ENCODE data around the gene RBL2.
A peak's percentile ranks its signal among the peaks of the same experiment; 100 is the strongest.
"Not testable (repeated sequence)": the region's sequence is repeated elsewhere in the genome, so short reads cannot be mapped to it uniquely, and the experiment has no call there.

The RBL2 gene

DNA sequence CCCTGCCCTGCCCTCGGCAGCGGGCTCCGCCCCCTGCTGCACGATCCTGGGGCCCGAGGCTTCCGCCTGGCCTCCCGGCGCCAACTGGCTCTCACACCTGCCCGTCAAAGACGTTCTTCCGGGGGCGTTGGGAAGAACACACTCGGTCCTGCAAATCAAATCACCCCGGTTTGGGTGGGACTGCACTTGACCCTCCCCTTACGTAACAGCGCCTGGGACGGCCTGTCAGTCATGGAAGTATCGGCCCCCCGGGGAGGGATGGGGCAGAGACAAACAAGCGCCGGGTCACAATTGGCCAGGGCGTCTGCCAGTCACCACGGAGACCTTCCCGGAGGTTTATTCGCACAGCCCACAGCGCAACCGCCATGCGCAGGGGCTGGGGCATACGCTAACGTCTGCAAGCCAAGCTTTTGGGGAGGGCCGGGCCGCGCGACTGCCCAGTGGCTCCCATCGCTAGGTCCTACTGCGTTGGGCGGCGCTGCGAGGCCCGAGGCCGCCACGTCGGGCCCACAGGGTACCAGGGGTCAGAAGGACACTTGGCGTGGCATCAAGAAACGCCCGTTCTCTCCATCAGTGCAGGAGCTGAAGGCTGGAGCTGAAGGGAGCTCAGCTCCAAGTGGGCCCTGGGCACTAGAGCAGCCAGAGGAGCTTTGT is 69.1 kb downstream of the RBL2 start:
- Mint-ChIP-seq H3K27me3 (no peaks in the 10 kb centered on the region), H3K4me1 (ENCODE audit: low read depth in 2 of 2) (peaks cover 39 to 41% of the 10 kb centered on the region in 2 donors), H3K9me3 (no peaks in the 10 kb centered on the region), H3K4me3 (peak overlapping the region; percentile 90 to 95), H3K36me3 (ENCODE audit: insufficient read depth) (peaks cover 13% of the 10 kb centered on the region), H3K27ac (peak overlapping the region; percentile 95 to 96)
- ATAC-seq (replicated peaks) = peak; percentile 87
- DNase-seq = peak; percentile 99

DNA sequence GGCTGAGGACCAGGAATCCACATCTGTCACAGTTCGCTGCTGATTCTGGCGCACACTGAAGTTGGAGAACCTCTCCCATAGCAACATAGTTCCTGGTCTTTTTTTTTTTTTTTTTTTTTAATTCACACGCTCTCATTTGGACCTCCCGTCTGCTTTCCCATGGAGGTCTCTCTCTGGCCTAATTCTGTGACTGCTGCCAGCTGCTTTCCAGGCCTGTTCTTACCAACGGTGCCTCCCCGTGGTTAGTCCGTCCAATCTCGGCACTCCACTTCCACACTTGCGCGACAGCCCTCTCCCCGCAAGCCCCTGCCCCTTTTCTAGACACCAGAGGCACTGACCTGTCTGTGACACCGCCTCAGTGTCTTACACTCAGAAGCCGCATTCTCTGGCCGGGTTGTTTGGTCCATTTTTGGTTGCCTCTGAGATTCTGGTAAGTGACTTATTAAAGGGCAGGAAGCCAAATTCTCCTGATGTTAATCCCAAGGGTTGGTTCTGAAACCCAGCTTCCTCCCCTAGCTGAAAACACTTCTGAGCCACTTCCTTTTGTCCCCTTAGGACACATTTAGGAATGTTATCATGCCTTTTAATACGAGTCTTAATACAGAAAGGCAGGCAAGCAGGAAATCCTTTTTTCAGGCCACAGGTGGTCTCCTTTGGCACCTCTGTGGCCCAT is 69.9 kb downstream of the RBL2 start:
- no peak for ATAC-seq (replicated peaks)
- H3K36me3 Mint-ChIP-seq (ENCODE audit: insufficient read depth) = peaks cover 12% of the 10 kb centered on the region
- H3K9me3 Mint-ChIP-seq = no peaks in the 10 kb centered on the region
- DNase-seq = no peak
- peaks cover 37 to 38% of the 10 kb centered on the region in 2 donors for H3K4me1 Mint-ChIP-seq (ENCODE audit: low read depth in 2 of 2)
- H3K4me3 Mint-ChIP-seq = peak overlapping the region; percentile 90 to 95
- peak overlapping the region; percentile 95 to 96 for H3K27ac Mint-ChIP-seq
- no peaks in the 10 kb centered on the region for H3K27me3 Mint-ChIP-seq

DNA sequence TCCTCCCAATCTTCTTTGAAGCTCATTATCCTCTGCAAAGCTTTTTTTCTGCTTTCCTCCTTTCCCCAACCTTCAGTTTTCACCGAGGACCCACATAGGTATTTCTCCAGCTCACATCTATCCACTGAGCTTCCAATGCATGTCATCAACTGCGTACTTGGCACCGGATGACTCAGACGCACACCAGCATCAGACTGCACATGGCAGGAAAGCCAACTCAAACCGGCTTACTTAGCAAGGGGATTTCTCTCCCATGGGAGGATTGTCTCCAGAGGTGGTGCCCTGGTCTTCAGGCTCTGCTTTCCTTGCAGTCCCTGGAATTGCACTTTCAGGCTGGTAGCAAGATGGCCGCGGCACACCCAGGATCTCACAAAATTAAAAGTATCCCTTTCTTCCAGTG is 70.4 kb downstream of the RBL2 start:
- ATAC-seq (replicated peaks) (no peak), DNase-seq (no peak)
- H3K27me3 Mint-ChIP-seq = no peaks in the 10 kb centered on the region
- peak overlapping the region; percentile 95 to 96 for H3K27ac Mint-ChIP-seq
- peaks cover 36 to 37% of the 10 kb centered on the region in 2 donors for H3K4me1 Mint-ChIP-seq (ENCODE audit: low read depth in 2 of 2)
- peak overlapping the region; percentile 90 to 95 for H3K4me3 Mint-ChIP-seq
- no peaks in the 10 kb centered on the region for H3K9me3 Mint-ChIP-seq
- H3K36me3 Mint-ChIP-seq (ENCODE audit: insufficient read depth) = peaks cover 12% of the 10 kb centered on the region

DNA sequence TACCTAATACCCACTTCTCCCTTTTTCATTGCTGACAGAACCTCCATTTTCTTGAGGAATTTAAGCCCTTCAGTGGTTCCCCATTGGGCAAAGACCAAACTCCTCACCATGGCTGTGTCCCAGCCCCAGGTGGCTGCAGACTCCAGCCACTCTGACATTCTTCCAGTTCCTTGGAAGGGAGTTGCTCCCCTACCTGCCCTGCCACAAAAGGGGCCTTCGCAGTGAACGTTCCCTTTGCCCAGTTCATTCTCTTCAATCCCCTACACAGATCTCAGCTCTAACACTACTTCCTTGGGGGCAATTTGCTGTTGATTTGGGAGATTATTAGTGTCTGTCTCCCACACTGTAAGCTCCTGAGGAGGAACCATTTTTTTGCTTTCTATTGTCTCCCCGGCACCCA is 72.0 kb downstream of the RBL2 start:
- H3K36me3 Mint-ChIP-seq (ENCODE audit: insufficient read depth) = peaks cover 12% of the 10 kb centered on the region
- DNase-seq = no peak
- no peaks in the 10 kb centered on the region for H3K9me3 Mint-ChIP-seq
- H3K27me3 Mint-ChIP-seq = no peaks in the 10 kb centered on the region
- H3K4me1 Mint-ChIP-seq (ENCODE audit: low read depth in 2 of 2) = peaks cover 37 to 42% of the 10 kb centered on the region in 2 donors
- H3K27ac Mint-ChIP-seq = no peak overlapping the region
- H3K4me3 Mint-ChIP-seq = no peak overlapping the region
- ATAC-seq (replicated peaks) = no peak

GRCh38 chr16:53507464-53508179 is 73.4 kb downstream of the RBL2 start:
- Mint-ChIP-seq H3K9me3 (no peaks in the 10 kb centered on the region), H3K36me3 (ENCODE audit: insufficient read depth) (peaks cover 12% of the 10 kb centered on the region), H3K27ac (no peak overlapping the region), H3K4me3 (no peak overlapping the region), H3K27me3 (no peaks in the 10 kb centered on the region), H3K4me1 (ENCODE audit: low read depth in 2 of 2) (peaks cover 36 to 41% of the 10 kb centered on the region in 2 donors)
- DNase-seq = no peak
- ATAC-seq (replicated peaks) = no peak

DNA sequence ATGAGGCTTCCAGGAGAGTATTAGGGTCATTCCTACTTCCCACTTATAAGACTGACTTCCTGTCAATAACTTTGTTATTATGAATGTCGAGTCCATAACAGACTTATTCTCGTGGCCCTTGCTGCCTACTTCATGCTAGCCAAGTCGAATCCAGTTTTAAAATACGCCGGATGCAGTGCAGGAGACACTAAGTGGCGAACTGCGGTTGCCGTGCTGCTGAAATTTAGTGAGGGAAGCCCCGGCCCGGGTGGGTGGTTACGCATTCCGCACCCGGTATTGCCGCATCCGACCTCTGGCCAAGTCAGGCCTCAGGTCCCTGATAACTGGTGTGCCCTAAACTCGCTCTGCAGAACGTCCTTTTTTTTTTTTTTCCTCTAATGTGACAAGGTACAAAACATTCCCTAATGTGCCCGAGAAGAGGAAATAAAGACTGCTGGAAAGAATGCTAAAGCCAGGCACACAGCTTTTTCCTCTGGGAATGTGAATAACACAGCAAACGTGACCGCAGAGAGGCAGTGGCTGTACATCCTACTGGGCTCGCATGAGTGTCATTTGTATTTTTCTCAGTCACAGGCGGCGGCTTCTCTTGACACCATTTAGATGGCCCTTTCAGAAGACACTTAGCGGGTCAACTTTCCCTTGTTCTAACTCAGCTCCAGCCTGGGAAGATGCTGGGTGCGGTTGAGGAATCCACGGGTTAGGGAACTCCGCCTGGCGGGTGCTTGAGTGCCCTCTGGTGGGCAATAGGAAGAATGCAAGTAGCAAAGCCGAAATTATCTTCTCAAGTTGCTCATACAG is 75.8 kb downstream of the RBL2 start:
- Mint-ChIP-seq H3K4me3 (peak overlapping the region; percentile 44 to 67), H3K4me1 (ENCODE audit: low read depth in 2 of 2) (peaks cover 38 to 45% of the 10 kb centered on the region in 2 donors), H3K9me3 (no peaks in the 10 kb centered on the region), H3K27ac (peak overlapping the region in 1 of 2 donors; percentile 46), H3K36me3 (ENCODE audit: insufficient read depth) (no peaks in the 10 kb centered on the region), H3K27me3 (no peaks in the 10 kb centered on the region)
- ATAC-seq (replicated peaks) (peak; percentile 64), DNase-seq (peak; percentile 38 to 53 (median 43))

DNA sequence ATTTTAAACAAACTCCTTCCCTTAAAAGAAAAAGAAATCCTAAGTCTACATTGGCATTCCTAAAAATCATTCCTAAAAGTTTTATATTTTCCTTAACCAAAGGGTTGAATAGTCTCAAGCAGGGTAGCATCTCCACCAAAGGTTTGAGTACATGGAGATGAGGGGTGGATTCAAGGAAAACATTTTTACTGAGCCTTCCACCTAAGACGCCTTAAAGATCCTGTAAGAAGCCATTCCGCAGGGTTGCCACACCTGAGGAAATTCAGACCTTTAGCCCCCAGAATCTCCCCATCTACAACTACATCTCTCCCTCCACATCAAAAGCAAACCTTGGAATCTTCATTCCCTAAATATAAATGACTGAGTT is 76.4 kb downstream of the RBL2 start:
- Mint-ChIP-seq H3K27me3 (no peaks in the 10 kb centered on the region), H3K9me3 (no peaks in the 10 kb centered on the region), H3K27ac (peak overlapping the region in 1 of 2 donors; percentile 46), H3K36me3 (ENCODE audit: insufficient read depth) (no peaks in the 10 kb centered on the region), H3K4me1 (ENCODE audit: low read depth in 2 of 2) (peaks cover 41 to 44% of the 10 kb centered on the region in 2 donors), H3K4me3 (peak overlapping the region; percentile 44 to 67)
- ATAC-seq (replicated peaks) (no peak), DNase-seq (no peak)

GRCh38 chr16:53511084-53511402 is 76.8 kb downstream of the RBL2 start:
- peak overlapping the region; percentile 6 to 17 for H3K4me3 Mint-ChIP-seq
- H3K9me3 Mint-ChIP-seq = no peaks in the 10 kb centered on the region

DNA sequence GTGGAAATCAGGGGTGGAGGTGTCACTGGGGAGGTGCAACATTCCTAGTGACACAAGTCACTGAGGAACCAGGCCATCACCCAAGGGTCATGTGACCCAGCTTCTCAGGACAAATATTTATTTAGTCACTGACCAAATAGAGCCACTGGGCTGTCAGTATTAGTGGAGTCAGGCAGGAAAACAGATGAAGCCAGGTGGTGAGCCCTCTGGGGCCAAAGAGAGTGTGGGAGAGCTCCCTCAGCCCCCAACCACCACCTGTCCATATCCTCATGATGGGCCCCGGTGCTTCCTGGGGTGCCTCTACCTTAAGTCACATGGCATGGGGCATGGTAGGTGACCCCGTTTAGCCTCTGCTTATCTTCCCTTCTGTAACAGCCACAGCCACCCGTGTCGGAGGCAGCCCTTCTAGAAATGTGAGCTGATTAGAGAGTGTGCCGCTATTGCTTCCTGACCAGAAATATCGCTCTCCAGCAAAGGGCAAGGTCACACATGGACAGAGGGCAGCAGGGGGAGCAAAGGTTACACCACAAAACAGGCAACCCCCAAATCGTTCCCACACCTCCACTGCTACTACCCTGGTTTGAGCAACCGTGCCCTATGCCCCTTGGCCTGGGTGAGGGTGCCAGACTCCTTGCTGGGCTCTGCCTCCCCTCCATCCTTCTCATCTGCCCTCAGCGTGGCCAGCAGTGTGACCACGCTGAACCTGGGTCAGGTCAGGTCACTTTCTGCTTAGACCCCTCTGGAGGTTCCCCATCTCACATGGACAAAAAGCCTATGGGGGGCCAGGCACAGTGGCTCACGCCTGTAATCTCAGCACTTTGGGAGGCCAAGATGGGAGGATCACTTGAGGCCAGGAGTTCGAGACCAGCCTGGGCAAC is 77.4 kb downstream of the RBL2 start:
- ATAC-seq (replicated peaks) = peak; percentile 66
- Mint-ChIP-seq H3K9me3 (no peaks in the 10 kb centered on the region), H3K4me3 (peak overlapping the region in 1 of 2 donors; percentile 17), H3K27ac (peak overlapping the region; percentile 26 to 53), H3K27me3 (no peaks in the 10 kb centered on the region), H3K4me1 (ENCODE audit: low read depth in 2 of 2) (peaks cover 48 to 52% of the 10 kb centered on the region in 2 donors), H3K36me3 (ENCODE audit: insufficient read depth) (no peaks in the 10 kb centered on the region)
- no peak for DNase-seq

More at GRCh38 chr16:53511084-53511402, 76.8 kb downstream of the RBL2 start:
- Mint-ChIP-seq H3K27ac (peak overlapping the region in 1 of 2 donors; percentile 46), H3K27me3 (no peaks in the 10 kb centered on the region), H3K4me1 (ENCODE audit: low read depth in 2 of 2) (peaks cover 45 to 48% of the 10 kb centered on the region in 2 donors), H3K36me3 (ENCODE audit: insufficient read depth) (no peaks in the 10 kb centered on the region)
- ATAC-seq (replicated peaks) = peak; percentile 4
- DNase-seq = no peak

DNA sequence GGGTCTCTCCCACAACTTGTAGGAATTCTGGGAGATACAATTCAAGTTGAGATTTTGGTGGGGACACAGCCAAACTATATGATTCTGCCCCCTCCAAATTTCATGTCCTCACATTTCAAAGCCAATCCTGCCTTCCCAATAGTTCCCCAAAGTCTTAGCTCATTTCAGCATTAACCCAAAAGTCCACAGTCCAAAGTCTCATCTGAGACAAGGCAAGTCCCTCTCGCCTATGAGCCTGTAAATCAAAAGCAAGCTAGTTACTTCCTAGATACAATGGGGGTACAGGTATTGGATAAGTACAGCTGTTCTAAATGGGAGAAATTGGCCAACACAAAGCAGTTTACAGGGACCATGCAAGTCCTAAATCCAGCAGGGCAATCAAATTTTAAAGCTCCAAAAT is 78.5 kb downstream of the RBL2 start:
- peak overlapping the region in 1 of 2 donors; percentile 53 for H3K27ac Mint-ChIP-seq
- peak overlapping the region in 1 of 2 donors; percentile 6 for H3K4me3 Mint-ChIP-seq
- peaks cover 57 to 64% of the 10 kb centered on the region in 2 donors for H3K4me1 Mint-ChIP-seq (ENCODE audit: low read depth in 2 of 2)
- H3K36me3 Mint-ChIP-seq (ENCODE audit: insufficient read depth); DNase-seq; ATAC-seq (replicated peaks); H3K27me3 Mint-ChIP-seq; H3K9me3 Mint-ChIP-seq: not testable (repeated sequence)

- Mint-ChIP-seq H3K27me3 (no peaks in the 10 kb centered on the region), H3K4me3 (peak overlapping the region; percentile 18 to 47), H3K36me3 (ENCODE audit: insufficient read depth) (peaks cover 16% of the 10 kb centered on the region), H3K9me3 (no peaks in the 10 kb centered on the region), H3K27ac (no peak overlapping the region), H3K4me1 (ENCODE audit: low read depth in 2 of 2) (peaks cover 77 to 85% of the 10 kb centered on the region in 2 donors)
- no peak for ATAC-seq (replicated peaks)
- no peak for DNase-seq
Observed at GRCh38 chr16:53515259-53515658, 81.0 kb downstream of the RBL2 start.

GRCh38 chr16:53515811-53516210 is 81.5 kb downstream of the RBL2 start:
- H3K4me3 Mint-ChIP-seq = peak overlapping the region; percentile 47 to 82
- H3K36me3 Mint-ChIP-seq (ENCODE audit: insufficient read depth) = peaks cover 16% of the 10 kb centered on the region
- DNase-seq (no peak), ATAC-seq (replicated peaks) (no peak)
- H3K27me3 Mint-ChIP-seq = no peaks in the 10 kb centered on the region
- peaks cover 74 to 84% of the 10 kb centered on the region in 2 donors for H3K4me1 Mint-ChIP-seq (ENCODE audit: low read depth in 2 of 2)
- no peaks in the 10 kb centered on the region for H3K9me3 Mint-ChIP-seq
- no peak overlapping the region for H3K27ac Mint-ChIP-seq

All from effector memory CD8-positive, alpha-beta T cell (primary cell).